Activated naive CD8-positive, alpha-beta T cell treated with anti-CD3 and anti-CD28 coated beads, Interleukin-2, amount 50 U/mL, for 24 hours (primary cell): ENCODE data around the gene RNF123.

Experiments
- ATAC-seq: fragments of 150-1000 bp; cut with Tn5 transposase; one replicate; pipeline ENCODE4 v1.10.0; 2021
- DNase-seq: peaks from one replicate; pipeline ENCODE4 v3.0.0; 2021
- H3K27ac Mint-ChIP-seq: one replicate; pipeline ENCODE4 v1.8.0; 2021; ENCODE audit warnings: mild to moderate bottlenecking, mixed read lengths
- H3K27me3 Mint-ChIP-seq: one replicate; pipeline ENCODE4 v1.8.0; 2021; ENCODE audit warnings: mixed read lengths
- H3K36me3 Mint-ChIP-seq: one replicate; pipeline ENCODE4 v1.8.0; 2021; ENCODE audit warnings: low read depth, mixed read lengths
- H3K4me1 Mint-ChIP-seq: one replicate; pipeline ENCODE4 v1.8.0; 2021; ENCODE audit warnings: mixed read lengths
- H3K4me3 Mint-ChIP-seq: one replicate; pipeline ENCODE4 v1.8.0; 2021; ENCODE audit warnings: mild to moderate bottlenecking, moderate library complexity, mixed read lengths
- H3K9me3 Mint-ChIP-seq: one replicate; pipeline ENCODE4 v1.8.0; 2021; ENCODE audit warnings: mixed read lengths

Gene RNF123

DNA sequence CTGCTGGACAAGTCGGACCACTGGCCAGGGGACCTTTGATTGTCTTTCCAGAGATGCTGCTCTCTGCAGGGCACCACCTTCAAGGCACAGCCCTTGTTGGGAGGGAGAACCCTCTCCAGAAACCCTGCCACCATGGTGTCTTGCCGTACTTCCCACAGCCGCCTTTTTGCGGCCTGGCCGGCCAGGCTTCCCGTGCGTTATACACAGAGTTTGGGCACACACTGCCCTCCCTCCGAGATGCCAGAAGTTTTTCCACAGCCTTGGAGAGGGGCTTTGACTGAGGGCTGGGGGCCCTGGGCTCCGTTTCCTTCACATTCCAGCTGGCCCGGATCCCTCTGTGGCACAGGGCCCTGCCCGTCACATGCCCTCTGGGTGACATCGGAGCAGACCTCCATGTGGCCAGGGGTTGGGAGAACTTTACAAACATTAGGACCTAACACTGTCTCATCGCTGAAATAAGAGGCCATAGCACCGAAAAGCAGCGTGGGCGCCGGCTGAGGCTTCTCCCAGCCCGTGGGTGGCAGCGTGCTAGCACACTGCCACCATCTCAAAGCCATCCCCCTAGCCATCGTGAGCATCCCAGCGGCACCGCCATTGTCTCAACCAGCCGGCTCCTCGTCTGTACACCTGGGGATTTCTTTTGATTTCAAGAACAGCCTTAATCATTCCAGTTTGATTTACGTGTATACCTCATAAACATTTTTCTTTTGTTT, 21.5 kb upstream of the RNF123 start:
- Mint-ChIP-seq H3K9me3 (no peaks in the 10 kb centered on the region), H3K4me3 (no peak overlapping the region), H3K27ac (no peak overlapping the region), H3K4me1 (peaks cover 7% of the 10 kb centered on the region), H3K36me3 (no peaks in the 10 kb centered on the region), H3K27me3 (no peaks in the 10 kb centered on the region)
- DNase-seq (no peak), ATAC-seq (no peak)

DNA sequence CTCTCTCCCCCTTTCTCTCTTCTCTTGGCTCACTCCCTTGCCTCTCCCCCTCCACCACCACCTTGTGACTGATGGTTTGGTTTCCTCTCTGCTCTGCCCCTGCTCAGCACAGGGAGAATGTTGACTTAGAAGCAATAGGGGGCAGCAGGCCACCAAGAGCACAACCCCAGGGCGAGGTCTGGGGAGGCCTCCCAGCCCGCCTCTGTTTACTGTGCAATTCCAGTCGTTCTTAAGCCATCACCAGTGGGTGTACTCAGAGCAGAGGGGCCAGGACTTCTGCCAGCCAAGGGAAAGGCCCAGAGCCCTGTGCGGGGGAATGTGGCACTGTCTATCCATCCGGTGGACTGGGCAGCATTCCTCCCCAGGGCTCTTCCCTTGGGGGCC, 21.0 kb upstream of the RNF123 start:
- Mint-ChIP-seq H3K9me3 (no peaks in the 10 kb centered on the region), H3K36me3 (no peaks in the 10 kb centered on the region), H3K4me1 (peaks cover 11% of the 10 kb centered on the region), H3K27me3 (no peaks in the 10 kb centered on the region), H3K4me3 (no peak overlapping the region), H3K27ac (no peak overlapping the region)
- ATAC-seq (no peak), DNase-seq (no peak)

DNA sequence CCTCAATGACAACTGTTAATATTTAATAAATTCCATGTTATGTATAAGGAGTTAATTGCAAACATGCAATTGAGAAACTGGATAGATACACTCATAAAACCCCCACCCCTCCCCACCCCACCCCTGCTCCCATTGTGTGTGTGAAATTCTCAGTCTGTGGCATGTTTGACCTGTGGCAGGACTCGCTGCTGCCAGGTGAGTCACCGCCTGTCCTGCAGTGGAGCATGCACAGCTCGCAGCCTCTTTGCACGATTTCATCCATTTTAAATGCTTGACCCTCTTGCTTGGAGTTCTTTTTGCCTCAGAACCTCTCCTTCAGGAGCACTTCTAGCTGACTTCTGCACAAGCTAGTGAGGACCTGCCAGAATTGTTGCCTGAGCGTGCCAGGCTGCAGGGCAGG, 20.5 kb upstream of the RNF123 start:
- H3K4me3 Mint-ChIP-seq = no peak overlapping the region
- H3K36me3 Mint-ChIP-seq = no peaks in the 10 kb centered on the region
- no peak overlapping the region for H3K27ac Mint-ChIP-seq
- ATAC-seq (no peak), DNase-seq (no peak)
- peaks cover 14% of the 10 kb centered on the region for H3K4me1 Mint-ChIP-seq
- H3K27me3 Mint-ChIP-seq = no peaks in the 10 kb centered on the region
- H3K9me3 Mint-ChIP-seq = no peaks in the 10 kb centered on the region

DNA sequence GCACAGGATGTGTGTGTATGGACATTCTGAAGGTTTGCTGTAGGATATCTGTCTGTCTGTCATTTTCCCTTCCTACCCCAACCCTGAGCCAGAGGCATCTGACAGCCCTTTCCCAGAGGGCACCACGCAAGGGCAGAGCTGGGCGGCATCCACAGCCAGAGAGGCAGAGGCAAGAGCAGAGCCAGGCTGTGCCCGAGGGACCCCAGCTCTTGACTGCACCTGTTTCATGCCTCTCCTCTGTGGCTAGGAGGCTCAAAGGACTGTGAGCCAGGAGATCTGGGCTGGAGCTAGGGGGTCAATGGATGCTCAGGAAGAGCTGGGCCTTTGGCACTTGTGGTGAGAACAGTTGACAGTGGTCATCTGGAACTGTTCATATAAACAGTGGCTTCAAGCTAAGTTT, 20.0 kb upstream of the RNF123 start:
- Mint-ChIP-seq H3K36me3 (no peaks in the 10 kb centered on the region), H3K27ac (no peak overlapping the region)
- no peak for ATAC-seq

DNA sequence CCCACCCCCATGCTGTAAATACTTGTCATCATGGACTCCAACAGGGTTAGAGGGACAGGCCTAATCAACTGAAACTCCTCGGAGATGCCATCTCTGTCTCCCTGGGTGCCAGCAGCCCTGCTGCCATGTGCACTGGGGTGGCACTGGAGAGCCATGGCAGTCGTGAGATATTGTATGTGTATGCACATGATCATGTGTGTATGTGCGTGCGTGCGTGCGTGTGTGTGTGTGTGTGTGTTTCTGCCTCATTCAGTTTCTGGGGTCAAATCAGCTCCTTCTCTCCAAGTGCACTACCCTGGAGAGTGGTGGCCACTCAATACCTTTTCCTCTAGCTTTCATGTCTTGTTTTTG, 18.4 kb upstream of the RNF123 start:
- H3K9me3 Mint-ChIP-seq = no peaks in the 10 kb centered on the region
- no peak overlapping the region for H3K4me3 Mint-ChIP-seq
- peaks cover 27% of the 10 kb centered on the region for H3K4me1 Mint-ChIP-seq
- H3K27ac Mint-ChIP-seq = no peak overlapping the region
- DNase-seq (no peak), ATAC-seq (no peak)
- peaks cover 2% of the 10 kb centered on the region for H3K36me3 Mint-ChIP-seq
- no peaks in the 10 kb centered on the region for H3K27me3 Mint-ChIP-seq

More for the DNA sequence above, 20.0 kb upstream of the RNF123 start:
- no peaks in the 10 kb centered on the region for H3K9me3 Mint-ChIP-seq
- peaks cover 14% of the 10 kb centered on the region for H3K4me1 Mint-ChIP-seq
- H3K4me3 Mint-ChIP-seq = no peak overlapping the region
- H3K27me3 Mint-ChIP-seq = no peaks in the 10 kb centered on the region
- no peak for DNase-seq

DNA sequence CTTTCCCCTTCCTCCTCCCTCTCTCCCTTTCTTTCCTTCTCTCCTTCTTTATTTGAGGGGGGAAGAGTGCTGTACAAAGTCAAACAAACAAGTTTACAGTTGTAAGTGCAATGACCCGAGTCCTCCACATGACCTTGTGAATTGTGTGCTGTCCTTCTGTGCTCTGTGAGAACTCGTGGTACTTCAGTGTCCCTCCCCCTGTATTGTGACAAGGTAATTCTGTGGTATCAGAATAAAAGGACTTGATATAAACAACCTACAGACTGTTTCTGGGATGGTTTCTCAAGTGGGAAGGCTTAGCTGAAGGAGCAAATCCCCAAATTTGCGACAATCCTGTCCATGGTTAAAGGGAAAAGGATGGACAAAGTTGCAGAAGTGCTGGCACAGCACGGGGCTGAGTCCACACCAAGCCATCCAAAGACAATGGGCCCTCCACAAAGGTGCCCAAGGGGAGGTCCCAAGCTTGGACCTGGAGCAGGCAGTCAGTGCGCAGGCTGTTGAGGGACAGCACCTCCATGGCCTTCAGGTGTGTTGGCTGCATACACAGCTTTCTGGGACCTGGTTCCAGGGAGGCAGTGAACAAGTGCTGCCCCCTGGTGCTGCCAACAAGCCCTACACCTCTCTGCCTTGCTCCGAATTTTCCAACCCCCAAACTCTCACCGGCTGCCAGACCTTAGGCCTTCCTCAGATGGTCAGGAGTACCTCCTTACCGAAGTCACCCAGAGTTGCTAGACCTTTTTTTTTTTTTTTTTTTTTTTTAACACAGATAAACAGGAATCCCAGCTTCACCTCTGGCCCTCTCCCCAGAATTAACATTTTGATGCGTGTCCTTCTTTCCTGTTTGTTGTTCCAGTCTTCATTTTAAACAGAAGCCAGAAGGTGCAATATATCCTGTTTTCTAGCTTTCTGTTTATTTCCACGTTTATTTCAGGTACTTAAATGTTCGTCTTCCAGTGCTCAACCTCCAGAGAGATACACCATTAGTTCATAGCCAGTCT, 17.8 kb upstream of the RNF123 start:
- H3K27me3 Mint-ChIP-seq = no peaks in the 10 kb centered on the region
- peaks cover 7% of the 10 kb centered on the region for H3K36me3 Mint-ChIP-seq
- DNase-seq (peak; percentile 80), ATAC-seq (no peak)
- H3K9me3 Mint-ChIP-seq = no peaks in the 10 kb centered on the region
- peak overlapping the region; percentile 66 for H3K4me3 Mint-ChIP-seq
- H3K27ac Mint-ChIP-seq = peak overlapping the region; percentile 63
- peaks cover 31% of the 10 kb centered on the region for H3K4me1 Mint-ChIP-seq

DNA sequence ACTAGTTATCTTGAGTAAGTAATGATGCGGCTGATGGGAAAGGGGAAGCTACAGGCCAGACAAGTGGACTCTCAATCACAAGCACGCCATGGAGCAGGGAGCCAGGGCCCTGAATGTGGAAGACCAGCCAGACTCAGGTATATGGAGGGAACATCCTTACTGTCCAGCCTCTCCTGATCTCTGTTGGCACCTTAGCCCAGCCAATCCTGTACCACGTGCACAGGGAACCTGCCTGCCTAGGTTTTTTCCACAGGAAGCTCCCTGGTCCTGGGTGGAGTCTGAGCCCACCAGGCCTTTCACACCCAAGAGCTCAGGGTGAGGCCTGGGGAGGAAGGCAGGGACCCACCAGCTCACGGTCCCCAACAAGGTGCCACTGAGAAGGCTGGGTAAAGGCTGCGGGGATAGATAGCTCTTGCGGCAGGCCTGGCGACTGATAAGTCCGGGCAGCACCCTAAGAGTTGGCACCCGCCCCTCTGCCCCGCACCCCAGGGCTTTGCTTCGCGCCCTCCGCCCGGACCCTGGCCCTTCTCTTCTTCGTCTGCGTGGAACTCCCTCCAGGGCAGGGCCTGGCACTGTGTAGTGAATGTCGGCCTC, 16.1 kb upstream of the RNF123 start:
- peak; percentile 3 for ATAC-seq
- Mint-ChIP-seq H3K27me3 (no peaks in the 10 kb centered on the region), H3K4me3 (peak overlapping the region; percentile 91), H3K4me1 (peaks cover 35% of the 10 kb centered on the region), H3K27ac (peak overlapping the region; percentile 94), H3K9me3 (no peaks in the 10 kb centered on the region), H3K36me3 (peaks cover 18% of the 10 kb centered on the region)
- peak; percentile 46 for DNase-seq

DNA sequence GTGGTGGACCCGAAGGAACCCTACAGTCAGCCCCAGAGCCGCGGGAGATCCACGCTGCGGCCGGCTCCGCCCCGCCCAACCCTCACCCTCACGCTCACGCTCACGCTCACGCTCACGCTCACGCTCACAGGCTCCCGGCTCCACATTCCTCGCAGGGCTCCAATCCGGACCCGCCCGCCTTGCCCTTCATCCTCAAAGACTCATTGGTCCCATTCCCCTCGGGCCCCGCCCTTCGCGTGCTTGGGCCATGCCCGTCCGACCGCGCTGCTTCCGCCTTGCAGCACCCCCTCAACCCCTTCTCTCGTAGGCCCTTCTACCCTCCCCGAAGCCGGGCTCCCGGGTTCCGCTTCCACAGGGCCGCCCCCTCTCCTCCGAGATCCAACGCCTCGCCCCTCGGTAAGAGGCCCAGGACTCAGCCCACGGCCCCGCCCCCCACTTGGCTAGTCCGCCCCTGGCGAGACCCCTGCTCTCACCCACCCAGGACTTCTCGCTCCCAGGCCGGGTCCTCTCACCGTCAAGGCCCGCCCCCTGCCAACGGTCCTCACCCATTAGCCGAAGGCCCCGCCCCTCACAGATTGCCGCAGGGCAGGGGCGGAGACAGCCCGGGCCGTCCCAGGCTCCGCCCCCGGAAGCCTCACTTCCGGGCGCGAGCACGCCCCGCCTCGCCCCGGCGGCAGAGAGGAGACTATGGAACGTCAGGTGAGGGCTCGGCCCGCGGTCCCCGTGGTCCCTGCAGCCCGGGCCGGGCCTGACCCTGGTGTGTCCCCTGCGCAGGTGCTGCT, 15.5 kb upstream of the RNF123 start, which contains the start of gene APEH:
APEH (plus strand) TSS at position 637 of the 782 bp plus-strand sequence; CDS start at position 688, 51 bp downstream.
- ATAC-seq (peak; percentile 91), DNase-seq (peak; percentile 98)
- H3K4me1 Mint-ChIP-seq = peaks cover 35% of the 10 kb centered on the region
- H3K4me3 Mint-ChIP-seq = peak within 1 kb of the TSS; percentile 91
- no peaks in the 10 kb centered on the region for H3K9me3 Mint-ChIP-seq
- no peaks in the 10 kb centered on the region for H3K27me3 Mint-ChIP-seq
- peak within 1 kb of the TSS; percentile 94 for H3K27ac Mint-ChIP-seq
- peaks cover 20% of the 10 kb centered on the region for H3K36me3 Mint-ChIP-seq

DNA sequence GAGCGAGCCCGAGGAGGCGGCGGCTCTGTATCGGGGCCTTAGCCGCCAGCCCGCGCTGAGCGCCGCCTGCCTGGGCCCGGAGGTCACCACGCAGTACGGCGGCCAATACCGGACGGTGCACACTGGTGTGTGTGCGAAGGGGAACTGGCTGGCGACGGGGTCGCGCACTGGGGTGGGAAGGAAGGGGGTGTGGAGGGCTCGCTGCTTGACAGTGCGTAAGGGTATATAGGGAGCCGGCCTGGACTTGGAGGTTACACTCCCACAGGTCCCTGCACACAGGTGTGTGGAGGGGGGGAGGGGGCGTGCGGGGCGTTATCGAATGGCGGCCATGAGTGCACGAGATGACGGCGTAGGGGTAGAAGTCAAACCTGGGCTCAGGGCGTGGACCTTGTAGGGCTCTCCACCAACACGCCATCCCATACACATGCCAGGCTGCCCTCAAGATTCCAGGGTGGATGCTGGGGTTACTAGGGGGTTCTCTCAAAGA, 14.8 kb upstream of the RNF123 start:
- Mint-ChIP-seq H3K4me3 (peak overlapping the region; percentile 91), H3K36me3 (peaks cover 22% of the 10 kb centered on the region), H3K4me1 (peaks cover 35% of the 10 kb centered on the region), H3K27ac (peak overlapping the region; percentile 22), H3K27me3 (no peaks in the 10 kb centered on the region), H3K9me3 (no peaks in the 10 kb centered on the region)
- ATAC-seq = peak; percentile 7
- no peak for DNase-seq

DNA sequence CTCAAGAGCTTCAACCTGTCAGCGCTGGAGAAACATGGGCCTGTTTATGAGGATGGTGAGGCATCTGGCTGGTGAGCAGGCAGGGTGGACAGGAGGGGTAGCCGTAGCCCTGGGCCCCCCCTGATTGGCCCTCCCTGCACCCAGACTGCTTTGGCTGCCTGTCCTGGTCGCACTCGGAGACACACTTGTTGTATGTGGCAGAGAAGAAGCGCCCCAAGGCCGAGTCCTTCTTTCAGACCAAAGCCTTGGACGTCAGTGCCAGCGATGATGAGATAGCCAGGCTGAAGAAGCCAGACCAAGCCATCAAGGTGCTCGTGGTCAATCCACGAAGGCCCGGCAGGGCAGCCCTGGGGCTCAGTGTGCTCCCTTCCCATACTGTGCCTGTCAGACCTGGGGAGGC, 13.4 kb upstream of the RNF123 start:
- Mint-ChIP-seq H3K9me3 (no peaks in the 10 kb centered on the region), H3K36me3 (peaks cover 28% of the 10 kb centered on the region), H3K27ac (no peak overlapping the region), H3K27me3 (no peaks in the 10 kb centered on the region), H3K4me1 (peaks cover 35% of the 10 kb centered on the region), H3K4me3 (peak overlapping the region; percentile 91)
- ATAC-seq = no peak
- no peak for DNase-seq

DNA sequence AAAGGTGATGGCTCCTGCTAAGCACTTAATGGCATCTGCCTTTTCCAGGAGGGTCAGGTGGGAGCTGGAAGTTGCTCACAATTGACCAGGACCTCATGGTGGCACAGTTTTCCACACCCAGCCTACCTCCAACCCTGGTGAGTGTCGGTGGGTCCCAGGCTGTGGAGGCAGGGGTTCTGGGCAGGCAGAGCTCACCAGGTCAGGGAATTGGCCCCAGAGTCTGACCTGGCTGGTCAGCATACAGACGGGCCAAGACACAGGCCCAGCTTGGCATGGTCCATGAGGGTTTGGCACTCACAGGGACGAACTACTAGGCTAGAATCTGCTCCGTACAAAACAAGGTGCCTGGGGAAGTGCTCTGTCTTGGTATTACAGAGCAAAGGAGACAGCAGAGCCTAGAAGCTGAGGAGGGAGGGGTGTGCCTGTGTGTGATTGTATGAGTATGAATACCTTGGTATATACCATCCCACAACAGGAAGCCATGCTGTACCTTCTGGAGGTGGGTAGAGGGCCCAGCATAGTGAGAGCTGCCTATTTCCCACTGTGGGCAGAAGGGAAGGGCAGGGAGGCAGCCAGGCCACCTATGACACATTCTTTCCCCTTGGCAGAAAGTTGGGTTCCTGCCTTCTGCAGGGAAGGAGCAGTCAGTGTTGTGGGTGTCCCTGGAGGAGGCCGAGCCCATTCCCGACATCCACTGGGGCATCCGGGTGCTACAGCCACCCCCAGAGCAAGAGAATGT, 8.7 kb upstream of the RNF123 start:
- ATAC-seq = peak; percentile 35
- H3K27me3 Mint-ChIP-seq = no peaks in the 10 kb centered on the region
- no peak overlapping the region for H3K4me3 Mint-ChIP-seq
- H3K36me3 Mint-ChIP-seq = peaks cover 32% of the 10 kb centered on the region
- peaks cover 13% of the 10 kb centered on the region for H3K4me1 Mint-ChIP-seq
- no peaks in the 10 kb centered on the region for H3K9me3 Mint-ChIP-seq
- DNase-seq = no peak
- H3K27ac Mint-ChIP-seq = peak overlapping the region; percentile 46

DNA sequence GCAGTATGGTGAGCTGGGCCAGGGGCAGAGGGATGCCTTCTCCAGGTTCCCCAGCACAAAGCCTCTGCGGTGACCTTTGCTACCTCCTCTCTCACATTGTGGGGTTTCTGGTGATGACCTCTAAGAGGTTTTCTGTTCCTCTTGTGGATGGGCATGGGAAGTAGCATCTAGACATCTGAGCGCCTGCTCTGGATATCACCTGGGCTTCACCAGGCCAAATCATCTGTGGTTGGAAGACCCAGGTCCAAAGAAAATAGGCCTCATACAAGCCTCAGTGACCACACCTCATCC, 8.2 kb upstream of the RNF123 start:
- no peak overlapping the region for H3K27ac Mint-ChIP-seq
- H3K4me3 Mint-ChIP-seq = no peak overlapping the region
- H3K36me3 Mint-ChIP-seq = peaks cover 27% of the 10 kb centered on the region
- no peak for ATAC-seq
- peaks cover 7% of the 10 kb centered on the region for H3K4me1 Mint-ChIP-seq
- H3K27me3 Mint-ChIP-seq = no peaks in the 10 kb centered on the region
- no peaks in the 10 kb centered on the region for H3K9me3 Mint-ChIP-seq
- DNase-seq = no peak

DNA sequence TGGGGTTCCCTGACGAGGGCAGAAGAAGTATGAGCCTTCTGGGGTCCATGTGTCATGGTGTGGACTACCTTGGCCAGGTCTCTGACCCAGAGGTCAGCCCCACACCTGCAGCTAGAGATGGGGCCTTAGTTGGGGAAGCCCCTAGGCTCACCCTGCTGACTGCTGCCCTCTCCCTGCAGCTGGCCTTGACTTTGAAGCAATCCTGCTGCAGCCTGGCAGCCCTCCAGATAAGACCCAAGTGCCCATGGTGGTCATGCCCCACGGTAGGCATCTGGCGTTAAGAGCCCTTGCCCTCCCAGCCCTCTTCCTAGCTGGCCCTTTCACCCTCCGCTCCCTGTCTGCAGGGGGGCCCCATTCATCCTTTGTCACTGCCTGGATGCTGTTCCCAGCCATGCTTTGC, 7.8 kb upstream of the RNF123 start:
- DNase-seq (no peak), ATAC-seq (no peak)
- Mint-ChIP-seq H3K36me3 (peaks cover 25% of the 10 kb centered on the region), H3K27me3 (no peaks in the 10 kb centered on the region), H3K4me3 (no peak overlapping the region), H3K4me1 (peaks cover 5% of the 10 kb centered on the region), H3K9me3 (no peaks in the 10 kb centered on the region), H3K27ac (no peak overlapping the region)
